Thyroid gland (tissue), 4 donors: ENCODE data around the gene LHX4.

ENCODE experiments used
- CTCF ChIP-seq, 6 experiments: fragments of 200-600 bp in 3 of 6; fragments of 450-650 bp in 3 of 6; sonication (generic) in 3 of 6; IDR thresholded peaks; one replicate each; pipeline ENCODE4 v1.5.1; 2016 to 2019; ENCODE audit warnings: antibody characterized with exemption in 6 of 6, mild to moderate bottlenecking in 2 of 6, inconsistent platforms in 1 of 6, moderate library complexity in 1 of 6
- POLR2A ChIP-seq, 2 donors: fragments of 450-650 bp; IDR thresholded peaks; one replicate each; pipeline ENCODE4 v1.6.1; 2017; ENCODE audit warnings: antibody characterized with exemption in 2 of 2, mild to moderate bottlenecking in 2 of 2, moderate library complexity in 1 of 2

GRCh38 chr1:180253585-180254495, 23.8 kb downstream of the LHX4 start:
- TF ChIP-seq CTCF (IDR thresholded peaks at IDR 0.05): no peak
- TF ChIP-seq POLR2A (IDR thresholded peaks at IDR 0.05): no peak
